HEK293 (cell line): Measurements from ENCODE around the gene TAS2R38.

Experiments used
- CTCF ChIA-PET: fragments of 350-600 bp; formaldehyde crosslinking; extraction: SDS; loops from one replicate; lab custom pipeline; 2021; ENCODE audit warnings: antibody characterized with exemption; lab: Yijun Ruan, JAX
- POLR2A ChIA-PET: fragments of 300-600 bp; formaldehyde crosslinking; extraction: SDS; loops from one replicate; lab custom pipeline; 2020; ENCODE audit warnings: antibody characterized with exemption, inconsistent platforms; lab: Yijun Ruan, JAX
- H3K27ac ChIP-seq: fragments of 200-500 bp; sonication (Bioruptor generic); 2 replicates; pipeline ENCODE4 v1.5.1; 2014; ENCODE audit warnings: low read depth, low read length, control low read depth, inconsistent platforms; ENCODE audit errors: extremely low read depth
- H3K36me3 ChIP-seq, 2 experiments: fragments of 200-500 bp in 1 of 2; sonication (Bioruptor generic) in 1 of 2; 1 replicate in 1 of 2; 2 replicates in 1 of 2; pipeline ENCODE4 v1.5.1; 2014 to 2017; ENCODE audit warnings: inconsistent platforms in 2 of 2, low read length in 2 of 2; ENCODE audit not compliant: control insufficient read depth in 2 of 2, insufficient read depth in 1 of 2
- H3K4me1 ChIP-seq: fragments of 200-500 bp; sonication (Bioruptor generic); 2 replicates; pipeline ENCODE4 v1.5.1; 2014; ENCODE audit warnings: mild to moderate bottlenecking, low read length, inconsistent platforms; ENCODE audit not compliant: control insufficient read depth, insufficient read depth
- H3K4me3 ChIP-seq: 2 replicates; pipeline ENCODE4 v1.5.1; 2011; ENCODE audit warnings: low read depth, mild to moderate bottlenecking, control low read depth, low read length, moderate library complexity
- H3K9me3 ChIP-seq: fragments of 200-500 bp; sonication (Bioruptor generic); 2 replicates; pipeline ENCODE4 v1.5.1; 2014; ENCODE audit warnings: low read depth, low read length, inconsistent platforms; ENCODE audit not compliant: control insufficient read depth, insufficient read depth
- ATF2 ChIP-seq: fragments of 450-650 bp; formaldehyde crosslinking; IDR thresholded peaks from 2 replicates; pipeline ENCODE4 v1.5.1; 2016; ENCODE audit warnings: missing biosample characterization, missing genetic modification characterization, low read depth
- KLF1 ChIP-seq: fragments of 450-650 bp; formaldehyde crosslinking; IDR thresholded peaks from 2 replicates; pipeline ENCODE4 v1.5.1; 2016; ENCODE audit warnings: missing biosample characterization, missing genetic modification characterization
- PRDM10 ChIP-seq: fragments of 450-650 bp; formaldehyde crosslinking; IDR thresholded peaks from 2 replicates; pipeline ENCODE4 v1.5.1; 2016; ENCODE audit warnings: missing biosample characterization, missing genetic modification characterization
- SCRT2 ChIP-seq: fragments of 450-650 bp; formaldehyde crosslinking; IDR thresholded peaks from 2 replicates; pipeline ENCODE4 v1.5.1; 2016; ENCODE audit warnings: missing biosample characterization, missing genetic modification characterization
- YY2 ChIP-seq: fragments of 450-650 bp; formaldehyde crosslinking; IDR thresholded peaks from 2 replicates; pipeline ENCODE4 v1.5.1; 2016; ENCODE audit warnings: missing biosample characterization, missing genetic modification characterization
- ZBTB17 ChIP-seq: fragments of 450-650 bp; formaldehyde crosslinking; IDR thresholded peaks from 2 replicates; pipeline ENCODE4 v1.5.1; 2016; ENCODE audit warnings: missing biosample characterization, missing genetic modification characterization
- ZFP69B ChIP-seq: fragments of 450-650 bp; formaldehyde crosslinking; IDR thresholded peaks from 2 replicates; pipeline ENCODE4 v1.5.1; 2016; ENCODE audit warnings: missing biosample characterization, missing genetic modification characterization
- ZIC2 ChIP-seq: fragments of 450-650 bp; formaldehyde crosslinking; IDR thresholded peaks from 2 replicates; pipeline ENCODE4 v1.5.1; 2016; ENCODE audit warnings: missing biosample characterization, missing genetic modification characterization
- ZNF132 ChIP-seq: fragments of 450-650 bp; formaldehyde crosslinking; IDR thresholded peaks from 2 replicates; pipeline ENCODE4 v1.5.1; 2017; ENCODE audit warnings: missing biosample characterization, missing genetic modification characterization, borderline replicate concordance
- ZNF148 ChIP-seq: fragments of 450-650 bp; formaldehyde crosslinking; IDR thresholded peaks from 2 replicates; pipeline ENCODE4 v1.5.0; 2017; ENCODE audit warnings: missing biosample characterization, missing genetic modification characterization, borderline replicate concordance
- ZNF155 ChIP-seq: fragments of 450-650 bp; formaldehyde crosslinking; IDR thresholded peaks from 2 replicates; pipeline ENCODE4 v1.5.1; 2016; ENCODE audit warnings: missing biosample characterization, missing genetic modification characterization
- ZNF214 ChIP-seq: fragments of 450-650 bp; formaldehyde crosslinking; IDR thresholded peaks from 2 replicates; pipeline ENCODE4 v1.5.1; 2017; ENCODE audit warnings: missing biosample characterization, mild to moderate bottlenecking, missing genetic modification characterization, borderline replicate concordance
- ZNF280D ChIP-seq: fragments of 450-650 bp; formaldehyde crosslinking; IDR thresholded peaks from 2 replicates; pipeline ENCODE4 v1.5.1; 2016; ENCODE audit warnings: missing biosample characterization, missing genetic modification characterization
- ZNF350 ChIP-seq: fragments of 450-650 bp; formaldehyde crosslinking; IDR thresholded peaks from 2 replicates; pipeline ENCODE4 v1.5.0; 2017; ENCODE audit warnings: missing biosample characterization, mild to moderate bottlenecking, missing genetic modification characterization
- ZNF398 ChIP-seq: fragments of 450-650 bp; formaldehyde crosslinking; IDR thresholded peaks from 2 replicates; pipeline ENCODE4 v1.5.1; 2017; ENCODE audit warnings: missing biosample characterization, missing genetic modification characterization
- ZNF433 ChIP-seq: fragments of 450-650 bp; formaldehyde crosslinking; IDR thresholded peaks from 2 replicates; pipeline ENCODE4 v1.5.1; 2016; ENCODE audit warnings: missing biosample characterization, missing genetic modification characterization, low read depth
- ZNF488 ChIP-seq: fragments of 450-650 bp; formaldehyde crosslinking; IDR thresholded peaks from 2 replicates; pipeline ENCODE4 v1.5.1; 2016; ENCODE audit warnings: missing biosample characterization, missing genetic modification characterization
- ZNF513 ChIP-seq: fragments of 450-650 bp; IDR thresholded peaks from 2 replicates; pipeline ENCODE4 v1.5.1; 2018; ENCODE audit warnings: missing biosample characterization, missing genetic modification characterization
- ZNF571 ChIP-seq: fragments of 450-650 bp; formaldehyde crosslinking; IDR thresholded peaks from 2 replicates; pipeline ENCODE4 v1.5.0; 2017; ENCODE audit warnings: missing biosample characterization, missing genetic modification characterization
- ZSCAN23 ChIP-seq: fragments of 450-650 bp; formaldehyde crosslinking; IDR thresholded peaks from 2 replicates; pipeline ENCODE4 v1.5.1; 2016; ENCODE audit warnings: missing biosample characterization, missing genetic modification characterization

Gene TAS2R38

GRCh38 chr7:141999058-141999623, 25.6 kb upstream of the TAS2R38 start:
- ChIA-PET POLR2A (interaction anchor here (1.0 kb wide), 1 partner anchor 12 kb away, joined by 3 read pairs; no protein-coding TSS in a partner anchor), CTCF (interaction anchor here (0.8 kb wide), 1 partner anchor 112 kb away, joined by 4 read pairs; the partner anchor contains the start of gene MGAM2)
- Histone ChIP-seq H3K27ac (no peak overlapping the region), H3K4me1 (peaks cover 2% of the 10 kb centered on the region; the same call in 1 of the 2 replicates), H3K9me3 (no peaks in the 10 kb centered on the region), H3K4me3 (no peak overlapping the region), H3K36me3 (no peaks in the 10 kb centered on the region)
- TF ChIP-seq ZIC2 (tag by site-specific recombination) (no peak), ZNF280D (no peak), ZNF148 (tag by site-specific recombination) (no peak), ZNF488 (tag by site-specific recombination) (no peak), YY2 (tag by site-specific recombination) (no peak), ATF2 (tag by site-specific recombination) (0 out of 2 replicates have a peak, but pooled peaks have one; percentile 21), ZFP69B (tag by site-specific recombination) (no peak), ZNF132 (tag by site-specific recombination) (no peak), ZNF571 (no peak), ZNF433 (tag by site-specific recombination) (no peak), KLF1 (tag by site-specific recombination) (no peak), ZBTB17 (tag by site-specific recombination) (0 out of 2 replicates have a peak, but pooled peaks have one; percentile 14), ZNF155 (no peak), SCRT2 (tag by site-specific recombination) (no peak), ZNF214 (tag by site-specific recombination) (no peak), ZNF513 (tag by site-specific recombination) (no peak), ZNF398 (no peak), ZSCAN23 (tag by site-specific recombination) (no peak), PRDM10 (no peak), ZNF350 (tag by site-specific recombination) (no peak; the same call in 1 of the 2 replicates)
